ENCODE measurements around the gene LRRC23. TPM values are rescaled to one million over a fixed set of nuclear protein-coding genes. Genes with fewer than 3 reads are reported as not detected.
A peak's percentile ranks its signal among the peaks of the same experiment; 100 is the strongest.

Gene LRRC23
- total RNA-seq, 1 experiment from 2014 or later, result 8.0 TPM

DNA sequence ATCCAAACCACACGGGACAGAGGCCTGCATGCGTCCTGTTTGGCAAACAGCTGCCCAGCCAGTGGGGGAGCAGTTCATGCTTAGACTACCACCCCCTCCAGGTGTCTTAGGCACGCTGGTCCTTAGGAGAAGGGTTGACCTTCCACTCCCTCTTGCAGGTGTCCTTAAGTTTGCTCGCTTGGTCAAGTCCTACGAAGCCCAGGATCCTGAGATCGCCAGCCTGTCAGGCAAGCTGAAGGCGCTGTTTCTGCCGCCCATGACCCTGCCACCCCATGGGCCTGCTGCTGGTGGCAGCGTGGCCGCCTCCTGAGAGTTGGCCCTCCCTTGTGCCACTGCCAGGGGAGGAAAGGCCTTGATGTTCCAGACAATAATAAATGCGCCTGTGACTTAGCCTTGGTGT, 41.0 kb downstream of the LRRC23 start:
- Histone ChIP-seq H3K4me2 (ENCODE audit: low read length) (peak overlapping the region; percentile 92), H3K27me3 (ENCODE audit: insufficient read depth, low read length) (no peaks in the 10 kb centered on the region), H3K9ac (ENCODE audit: low read length) (peak overlapping the region; percentile 88), H3K4me1 (ENCODE audit: control insufficient read depth in 1 of 2, insufficient read depth in 2 of 2, low read length in 2 of 2) (peaks cover 25 to 70% of the 10 kb centered on the region in 2 experiments), H2AFZ (ENCODE audit: low read depth, low read length, poor library complexity, severe bottlenecking) (no peak overlapping the region), H4K20me1 (ENCODE audit: insufficient read depth) (no peaks in the 10 kb centered on the region), H3K79me2 (ENCODE audit: insufficient read depth, low read length) (peaks cover 16% of the 10 kb centered on the region), H3K36me3 (ENCODE audit: control insufficient read depth in 1 of 2, insufficient read depth in 2 of 2, low read length in 2 of 2) (peaks cover 2 to 6% of the 10 kb centered on the region in 2 experiments; a peak in 2 of 4 replicates), H3K9me2 (ENCODE audit: insufficient read depth) (no peaks in the 10 kb centered on the region), H3K9me3 (ENCODE audit: control insufficient read depth in 1 of 2, insufficient read depth in 1 of 2, low read depth in 1 of 2, low read length in 2 of 2) (no peaks in the 10 kb centered on the region), H3K4me3 (replicated peaks in 1 of 2; ENCODE audit: low read depth in 1 of 2, low read length in 2 of 2) (peak overlapping the region; percentile 68 to 71), H3K27ac (ENCODE audit: low read depth, low read length) (peak overlapping the region; percentile 99)
- TF ChIP-seq EZH2phosphoT487 (IDR thresholded peaks at IDR 0.05; ENCODE audit: borderline replicate concordance), result no peak
- TF ChIP-seq MAX (IDR thresholded peaks at IDR 0.05), result no peak
- TF ChIP-seq, protein P1, sequence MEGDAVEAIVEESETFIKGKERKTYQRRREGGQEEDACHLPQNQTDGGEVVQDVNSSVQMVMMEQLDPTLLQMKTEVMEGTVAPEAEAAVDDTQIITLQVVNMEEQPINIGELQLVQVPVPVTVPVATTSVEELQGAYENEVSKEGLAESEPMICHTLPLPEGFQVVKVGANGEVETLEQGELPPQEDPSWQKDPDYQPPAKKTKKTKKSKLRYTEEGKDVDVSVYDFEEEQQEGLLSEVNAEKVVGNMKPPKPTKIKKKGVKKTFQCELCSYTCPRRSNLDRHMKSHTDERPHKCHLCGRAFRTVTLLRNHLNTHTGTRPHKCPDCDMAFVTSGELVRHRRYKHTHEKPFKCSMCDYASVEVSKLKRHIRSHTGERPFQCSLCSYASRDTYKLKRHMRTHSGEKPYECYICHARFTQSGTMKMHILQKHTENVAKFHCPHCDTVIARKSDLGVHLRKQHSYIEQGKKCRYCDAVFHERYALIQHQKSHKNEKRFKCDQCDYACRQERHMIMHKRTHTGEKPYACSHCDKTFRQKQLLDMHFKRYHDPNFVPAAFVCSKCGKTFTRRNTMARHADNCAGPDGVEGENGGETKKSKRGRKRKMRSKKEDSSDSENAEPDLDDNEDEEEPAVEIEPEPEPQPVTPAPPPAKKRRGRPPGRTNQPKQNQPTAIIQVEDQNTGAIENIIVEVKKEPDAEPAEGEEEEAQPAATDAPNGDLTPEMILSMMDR (IDR thresholded peaks at IDR 0.05 in 2 of 3, conservative IDR thresholded peaks at IDR 0.05 in 1 of 3; ENCODE audit: borderline replicate concordance in 1 of 3, insufficient read depth in 1 of 3, low read depth in 2 of 3, low read length in 2 of 3), result 0 out of 6 replicates have a peak, but pooled peaks of 1 of the 3 experiments have one; percentile 1
- no peak for TF ChIP-seq ZFX (IDR thresholded peaks at IDR 0.05)
- intact Hi-C loops (cut with micrococcal nuclease), result loop anchor here (1.0 to 10.0 kb wide), 3 partner anchors 16 to 692 kb away; no protein-coding TSS in a partner anchor
- ChIA-PET POLR2A (interaction anchor here (0.6 to 7.7 kb wide), 19 partner anchors 8 to 692 kb away, joined by 3 to 269 read pairs (median 10); partner anchors contain the start of genes ATN1, C1RL, CDCA3 and MLF2), CTCF (interaction anchor here (0.6 to 6.1 kb wide), 12 partner anchors 8 to 200 kb away, joined by 3 to 101 read pairs (median 7); partner anchors contain the start of genes C1RL, LPCAT3 and SPSB2), RAD21 (ENCODE audit: low non-redundant PET in 1 of 2, low total read pairs in 2 of 2, uncharacterized antibody in 2 of 2, unreplicated experiment in 2 of 2) (interaction anchor here (0.9 to 2.8 kb wide), 9 partner anchors 17 to 199 kb away, joined by 3 to 22 read pairs (median 4); partner anchors contain the start of gene C1RL (in 2 of the 2))
- ATAC-seq, result no peak
- no TSS peak for BruUV-seq (replicated peaks)
- no peak for DNase-seq (ENCODE audit: low read depth, low spot score)

Data from HCT116 (cell line).